Activated CD4-positive, alpha-beta memory T cell treated with anti-CD3 and anti-CD28 coated beads for 36 hours (primary cell): ENCODE measurements around the gene TUBA3D. TPM values are rescaled to one million over a fixed set of nuclear protein-coding genes. Genes with fewer than 3 reads are reported as not detected.
"Not testable (repeated sequence)": the region's sequence is repeated elsewhere in the genome, so short reads cannot be mapped to it uniquely, and the experiment has no call there.

Experiments used
- CTCF ChIA-PET: fragments of 350-600 bp; sonication (Branson Sonifier 250); formaldehyde crosslinking; loops from one replicate; lab custom pipeline; 2021; ENCODE audit warnings: antibody characterized with exemption, inconsistent platforms; lab: Charles Lee
- POLR2A ChIA-PET: fragments of 350-600 bp; sonication (Branson Sonifier 250); formaldehyde crosslinking; loops from one replicate; lab custom pipeline; 2021; ENCODE audit warnings: antibody characterized with exemption; lab: Charles Lee
- DNase-seq: peaks from one replicate; pipeline ENCODE4 v3.0.0-alpha.2; 2020
- H3K27ac Mint-ChIP-seq: one replicate; pipeline ENCODE4 v1.8.0; 2021; ENCODE audit warnings: mixed read lengths
- H3K27me3 Mint-ChIP-seq: one replicate; pipeline ENCODE4 v1.8.0; 2021; ENCODE audit warnings: mixed read lengths
- H3K36me3 Mint-ChIP-seq: one replicate; pipeline ENCODE4 v1.8.0; 2021; ENCODE audit warnings: mixed read lengths
- H3K4me1 Mint-ChIP-seq: one replicate; pipeline ENCODE4 v1.8.0; 2021; ENCODE audit warnings: low read depth, mixed read lengths
- H3K4me3 Mint-ChIP-seq: one replicate; pipeline ENCODE4 v1.8.0; 2021; ENCODE audit warnings: mild to moderate bottlenecking, mixed read lengths
- H3K9me3 Mint-ChIP-seq: one replicate; pipeline ENCODE4 v1.8.0; 2021; ENCODE audit warnings: mixed read lengths
- intact Hi-C: fragments of 100-400 bp; cut with micrococcal nuclease; formaldehyde crosslinking; loops from one replicate; pipeline ENCODE4 v1.15.1; 2023
- total RNA-seq, 2 experiments: library from RNA; stranded (reverse); gene quantifications; one replicate each; pipeline ENCODE4 v1.2.3, GENCODE V29; 2021

The TUBA3D gene
- total RNA-seq = not detected

DNA sequence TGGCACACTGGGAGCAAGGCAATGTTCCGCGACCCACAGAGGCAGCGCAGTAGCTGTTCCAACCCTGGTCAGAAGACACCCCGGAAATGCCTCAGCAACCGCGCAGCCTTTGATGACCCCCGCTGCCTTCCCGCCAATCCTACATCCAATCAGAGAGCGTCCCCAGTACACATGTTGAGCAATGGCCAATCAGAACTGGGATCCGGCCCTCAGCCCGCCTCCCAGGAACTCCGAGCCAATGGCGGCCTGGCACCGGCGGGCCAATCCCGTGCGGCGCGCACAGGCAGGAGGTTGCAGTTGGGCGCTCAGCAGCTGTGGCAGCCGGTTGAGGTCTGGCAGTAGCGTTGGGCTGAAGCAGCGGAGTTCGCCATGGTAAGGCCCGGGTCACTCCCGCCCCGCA lies at the start of gene TUBA3D:
TSS of gene TUBA3D (plus strand) at position 289 of the 400 bp plus-strand sequence. CDS start at position 370, 81 bp downstream.
- Mint-ChIP-seq H3K9me3 (no peaks in the 10 kb centered on the region), H3K4me1 (no peaks in the 10 kb centered on the region), H3K4me3 (no peak within 1 kb of the TSS), H3K27ac (no peak within 1 kb of the TSS), H3K36me3 (peaks cover 7% of the 10 kb centered on the region), H3K27me3 (no peaks in the 10 kb centered on the region)
- ChIA-PET POLR2A (no interaction called here), CTCF (no interaction called here)
- no peak for DNase-seq
- intact Hi-C loops = no loop called here

DNA sequence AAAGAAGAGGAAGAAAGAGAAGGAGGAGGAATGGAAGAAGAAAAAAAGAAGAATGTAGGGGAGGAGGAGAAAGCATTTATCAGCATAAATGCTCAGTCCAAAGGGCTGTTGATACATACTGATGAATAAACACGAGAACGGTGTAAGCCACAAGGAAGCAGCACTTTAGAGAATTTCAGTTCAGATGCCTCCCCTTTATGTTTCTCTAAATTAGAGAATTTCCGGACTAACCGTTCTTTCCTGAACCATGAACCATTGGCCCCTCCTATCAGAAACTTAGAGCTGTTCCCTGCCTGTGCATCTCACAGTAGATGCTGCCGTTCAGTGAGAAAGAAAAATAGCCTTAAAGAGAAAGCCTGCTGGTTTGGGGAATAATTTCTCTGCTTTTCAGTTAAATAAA lies 49.2 kb upstream of the TUBA3D start:
- intact Hi-C loops = loop anchor here (5.0 kb wide), 1 partner anchor 66 kb away; the partner anchor contains the start of gene MZT2A
- no peak overlapping the region for H3K4me3 Mint-ChIP-seq
- H3K27ac Mint-ChIP-seq = no peak overlapping the region
- H3K9me3 Mint-ChIP-seq = no peaks in the 10 kb centered on the region
- H3K4me1 Mint-ChIP-seq = peaks cover 9% of the 10 kb centered on the region
- ChIA-PET POLR2A (no interaction called here), CTCF (interaction anchor here (2.2 to 2.3 kb wide), 2 partner anchors 13 to 66 kb away, joined by 6 to 8 read pairs; no protein-coding TSS in a partner anchor)
- no peaks in the 10 kb centered on the region for H3K36me3 Mint-ChIP-seq
- peaks cover 61% of the 10 kb centered on the region for H3K27me3 Mint-ChIP-seq
- no peak for DNase-seq

DNA sequence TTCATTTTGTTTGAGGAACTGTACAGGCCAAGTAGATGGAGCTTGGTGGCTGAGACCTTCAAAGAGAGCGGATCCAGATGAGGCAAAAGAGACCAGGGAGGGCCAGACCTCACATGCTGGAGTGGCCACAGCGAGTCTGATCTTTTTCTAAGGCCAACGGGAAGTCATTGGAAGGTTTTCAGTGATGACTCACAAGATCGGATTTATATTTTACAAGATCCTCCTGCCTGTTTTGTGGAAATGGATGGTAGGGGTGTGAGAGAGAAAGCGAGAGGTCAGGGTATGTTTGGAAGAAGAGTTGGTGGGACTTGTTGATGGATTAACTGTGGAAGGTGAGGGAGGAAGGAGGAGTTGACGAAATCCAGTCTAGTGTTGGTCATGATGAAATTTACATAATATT lies 44.6 kb upstream of the TUBA3D start:
- ChIA-PET POLR2A (no interaction called here), CTCF (no interaction called here)
- no peak for DNase-seq
- H3K36me3 Mint-ChIP-seq = no peaks in the 10 kb centered on the region
- intact Hi-C loops = no loop called here
- H3K27ac Mint-ChIP-seq = no peak overlapping the region
- H3K4me3 Mint-ChIP-seq = no peak overlapping the region
- peaks cover 43% of the 10 kb centered on the region for H3K27me3 Mint-ChIP-seq
- peaks cover 3% of the 10 kb centered on the region for H3K4me1 Mint-ChIP-seq
- H3K9me3 Mint-ChIP-seq = no peaks in the 10 kb centered on the region

DNA sequence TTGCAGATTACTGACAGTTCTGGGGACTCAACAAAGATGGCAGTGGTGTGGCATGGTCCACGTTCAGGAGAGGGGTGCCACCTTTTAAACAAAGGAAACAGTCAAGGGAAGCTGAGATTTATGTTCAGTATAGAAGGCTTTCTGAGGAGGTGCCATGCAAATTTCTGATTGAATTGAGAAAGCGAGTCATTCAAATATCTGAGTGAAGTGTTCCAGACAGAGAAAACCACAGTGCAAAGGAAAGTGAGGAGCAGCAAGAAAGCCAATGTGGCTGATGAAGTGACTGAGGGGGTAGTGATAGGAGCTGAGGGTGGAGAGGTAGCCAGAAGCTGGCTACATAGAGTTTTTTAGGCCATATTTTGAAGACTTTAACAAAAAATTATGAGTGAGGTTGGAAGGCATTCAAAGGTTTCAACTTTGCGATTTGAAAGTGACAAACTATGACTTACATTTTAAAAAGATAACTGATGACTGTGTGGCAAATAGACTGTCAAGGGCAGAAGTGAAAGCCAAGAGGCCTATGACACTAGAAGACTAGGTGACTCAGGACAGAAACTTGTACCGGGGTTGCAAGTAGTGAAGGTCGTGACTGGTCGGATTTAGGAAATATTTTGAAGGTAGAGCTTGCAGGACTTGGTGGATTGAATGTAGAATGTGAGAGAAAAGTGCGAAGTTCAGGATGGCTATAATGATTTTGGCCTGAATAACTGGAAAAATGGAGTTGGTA lies 35.0 kb upstream of the TUBA3D start:
- POLR2A ChIA-PET, DNase-seq, H3K9me3 Mint-ChIP-seq, H3K36me3 Mint-ChIP-seq, H3K4me3 Mint-ChIP-seq, intact Hi-C loops, CTCF ChIA-PET: not testable (repeated sequence)
- Mint-ChIP-seq H3K27me3 (peaks cover 15% of the 10 kb centered on the region), H3K4me1 (peaks cover 10% of the 10 kb centered on the region), H3K27ac (peak overlapping the region; percentile 31)

DNA sequence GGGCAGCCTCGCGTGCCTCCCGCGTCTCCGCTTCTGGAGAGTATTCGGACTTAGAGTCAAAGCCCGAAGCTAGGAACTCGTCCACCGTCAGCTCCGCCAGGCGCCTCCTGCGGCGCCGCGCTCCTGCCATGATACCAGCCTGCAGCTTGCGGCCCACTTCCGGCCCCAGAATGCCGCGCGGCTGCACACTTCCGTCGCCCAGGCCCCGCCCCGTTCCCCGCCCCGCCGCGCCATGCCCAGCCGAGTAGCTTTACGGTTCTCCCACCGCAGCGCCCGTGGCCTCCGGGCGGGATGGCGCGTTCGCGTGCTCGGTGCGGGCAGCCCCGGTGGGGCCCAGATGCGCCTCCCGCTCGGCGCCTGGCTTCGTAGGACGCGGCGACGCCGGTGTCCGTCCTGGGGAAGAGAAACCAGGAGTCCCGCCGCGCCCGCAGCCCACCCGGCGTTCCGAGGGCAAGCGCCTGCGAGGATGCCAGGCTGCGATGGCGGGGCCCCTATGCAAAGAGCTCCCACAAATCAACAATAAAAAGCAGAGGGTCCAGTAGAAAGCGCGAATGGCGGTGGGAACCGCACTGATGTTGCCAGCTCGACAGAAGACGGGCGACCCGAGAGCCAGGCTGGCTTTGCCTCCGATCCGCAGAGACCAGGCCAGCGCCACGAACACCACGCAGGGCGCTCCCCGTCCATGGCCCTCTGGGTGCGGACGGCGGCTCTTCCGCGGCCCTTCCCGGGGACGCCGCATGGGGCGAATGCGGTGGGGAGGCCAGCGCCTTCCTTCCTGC lies 31.0 kb upstream of the TUBA3D start:
- DNase-seq, H3K4me3 Mint-ChIP-seq, H3K27ac Mint-ChIP-seq, CTCF ChIA-PET, H3K36me3 Mint-ChIP-seq, intact Hi-C loops, H3K9me3 Mint-ChIP-seq, POLR2A ChIA-PET: not testable (repeated sequence)
- Mint-ChIP-seq H3K4me1 (peaks cover 10% of the 10 kb centered on the region), H3K27me3 (peaks cover 22% of the 10 kb centered on the region)

DNA sequence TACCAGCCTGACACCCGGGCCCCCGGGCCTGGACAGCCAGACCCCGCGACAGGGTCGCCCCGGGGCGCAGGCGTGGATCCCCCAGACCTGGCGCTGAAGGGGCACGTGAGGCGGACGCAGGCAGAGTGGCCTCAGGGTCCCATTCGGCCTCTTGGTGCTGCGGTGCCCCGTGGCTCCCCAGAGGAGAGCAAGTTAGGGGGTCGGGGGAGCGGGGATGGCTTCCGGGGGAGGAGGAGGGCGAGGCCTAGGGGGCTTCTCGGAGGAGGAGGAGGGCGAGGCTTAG lies 30.5 kb upstream of the TUBA3D start:
- POLR2A ChIA-PET, CTCF ChIA-PET, H3K27ac Mint-ChIP-seq, H3K4me3 Mint-ChIP-seq, H3K9me3 Mint-ChIP-seq, H3K4me1 Mint-ChIP-seq, DNase-seq, H3K36me3 Mint-ChIP-seq, intact Hi-C loops: not testable (repeated sequence)
- H3K27me3 Mint-ChIP-seq = peaks cover 25% of the 10 kb centered on the region

DNA sequence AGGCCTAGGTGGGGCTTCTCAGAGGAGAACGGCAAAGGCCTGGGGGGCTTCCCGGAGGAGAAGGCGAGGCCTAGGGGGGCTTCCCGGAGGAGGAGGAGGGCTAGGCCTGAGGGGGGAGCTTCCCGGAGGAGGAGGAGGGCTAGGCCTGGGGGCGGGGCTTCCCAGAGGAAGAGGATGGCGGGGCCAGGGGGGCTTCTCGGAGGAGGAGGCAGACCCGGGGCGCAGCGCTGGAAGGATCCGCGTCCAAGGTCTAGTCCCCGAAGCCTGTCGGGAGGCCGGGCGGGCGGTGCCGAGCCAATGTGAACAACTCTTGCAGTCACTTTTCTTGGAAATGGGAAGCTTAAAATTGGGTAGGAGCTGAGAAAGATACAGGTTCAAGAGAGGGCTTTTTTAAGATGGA lies 30.0 kb upstream of the TUBA3D start:
- Mint-ChIP-seq H3K36me3 (no peaks in the 10 kb centered on the region), H3K9me3 (no peaks in the 10 kb centered on the region), H3K27me3 (peaks cover 23% of the 10 kb centered on the region), H3K4me3 (no peak overlapping the region), H3K4me1 (peaks cover 5% of the 10 kb centered on the region), H3K27ac (no peak overlapping the region)
- intact Hi-C loops = no loop called here
- ChIA-PET POLR2A (no interaction called here), CTCF (no interaction called here)
- no peak for DNase-seq

DNA sequence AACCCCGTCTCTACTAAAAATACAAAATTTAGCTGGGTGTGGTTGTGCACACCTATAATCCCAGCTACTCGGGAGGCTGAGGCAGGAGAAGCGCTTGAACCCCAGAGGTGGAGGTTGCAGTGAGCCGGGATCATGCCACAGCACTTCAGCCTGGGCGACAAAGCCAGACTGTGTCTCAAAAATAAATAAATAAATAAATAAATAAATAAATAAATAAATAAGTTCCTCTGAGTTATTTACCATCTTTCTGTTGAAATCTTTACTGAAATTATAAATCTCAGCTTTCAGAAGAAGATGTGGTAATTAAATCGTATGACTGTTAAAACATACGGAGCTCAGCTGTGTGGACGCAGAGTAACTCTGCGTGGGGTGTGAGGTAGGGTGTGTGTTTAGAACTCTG lies 27.9 kb upstream of the TUBA3D start:
- H3K27ac Mint-ChIP-seq, POLR2A ChIA-PET, DNase-seq, H3K9me3 Mint-ChIP-seq, CTCF ChIA-PET, H3K4me1 Mint-ChIP-seq, H3K4me3 Mint-ChIP-seq, intact Hi-C loops, H3K36me3 Mint-ChIP-seq: not testable (repeated sequence)
- peaks cover 27% of the 10 kb centered on the region for H3K27me3 Mint-ChIP-seq

DNA sequence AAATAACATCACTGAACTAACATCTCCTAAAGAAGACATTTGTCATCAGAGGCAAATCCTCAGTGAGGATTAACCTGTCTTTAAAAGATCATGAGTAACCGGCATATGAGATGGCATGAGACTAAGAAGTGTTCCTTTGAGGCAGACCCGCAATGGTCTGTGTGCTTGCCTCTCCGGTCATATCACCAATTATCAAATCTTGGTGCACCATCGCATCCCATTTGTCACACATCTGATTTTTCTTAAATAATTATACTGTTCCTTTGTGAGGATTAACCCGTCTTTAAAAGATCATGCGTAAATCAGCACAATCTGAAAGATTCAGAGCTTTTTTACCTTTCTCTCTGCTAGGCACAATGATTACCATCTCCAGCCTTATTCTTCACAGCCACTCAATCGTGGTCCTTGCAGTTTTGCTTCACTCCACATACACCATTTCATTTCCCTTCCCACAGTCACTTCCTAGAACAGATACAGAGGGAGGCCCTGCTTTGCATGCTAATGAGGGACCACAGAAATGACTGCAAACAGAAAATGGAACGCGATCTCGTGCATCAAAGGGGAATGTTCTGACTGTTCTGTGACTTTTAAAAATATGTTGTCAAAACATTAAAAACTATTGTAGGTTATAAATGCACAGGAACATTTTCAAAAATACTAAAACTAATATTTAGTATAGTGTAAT lies 24.5 kb upstream of the TUBA3D start:
- H3K4me1 Mint-ChIP-seq, H3K36me3 Mint-ChIP-seq, H3K27ac Mint-ChIP-seq, intact Hi-C loops, H3K9me3 Mint-ChIP-seq, POLR2A ChIA-PET, CTCF ChIA-PET, H3K4me3 Mint-ChIP-seq: not testable (repeated sequence)
- H3K27me3 Mint-ChIP-seq = peaks cover 33% of the 10 kb centered on the region
- peak; percentile 26 for DNase-seq

DNA sequence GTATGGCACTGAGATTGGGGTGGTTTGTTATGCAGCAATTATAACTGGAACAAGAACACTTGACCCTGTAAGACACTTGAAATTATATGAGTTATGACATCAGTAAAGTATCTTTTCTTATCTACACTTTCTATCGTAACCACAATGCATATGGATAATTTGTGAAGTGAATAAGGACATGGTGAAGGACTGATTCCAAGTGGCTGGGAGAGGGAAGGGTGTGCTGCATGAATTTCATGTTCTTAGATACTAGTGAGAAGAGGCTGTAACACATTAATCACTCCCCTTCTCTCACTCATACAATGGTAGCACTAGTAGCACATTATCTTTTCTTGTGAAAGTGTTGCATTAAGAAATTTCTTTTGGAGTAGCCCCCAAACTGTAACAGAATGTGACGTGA lies 21.0 kb upstream of the TUBA3D start:
- H3K4me1 Mint-ChIP-seq, H3K4me3 Mint-ChIP-seq, CTCF ChIA-PET, H3K27ac Mint-ChIP-seq, DNase-seq, intact Hi-C loops, H3K9me3 Mint-ChIP-seq, H3K36me3 Mint-ChIP-seq, POLR2A ChIA-PET: not testable (repeated sequence)
- H3K27me3 Mint-ChIP-seq = peaks cover 40% of the 10 kb centered on the region

DNA sequence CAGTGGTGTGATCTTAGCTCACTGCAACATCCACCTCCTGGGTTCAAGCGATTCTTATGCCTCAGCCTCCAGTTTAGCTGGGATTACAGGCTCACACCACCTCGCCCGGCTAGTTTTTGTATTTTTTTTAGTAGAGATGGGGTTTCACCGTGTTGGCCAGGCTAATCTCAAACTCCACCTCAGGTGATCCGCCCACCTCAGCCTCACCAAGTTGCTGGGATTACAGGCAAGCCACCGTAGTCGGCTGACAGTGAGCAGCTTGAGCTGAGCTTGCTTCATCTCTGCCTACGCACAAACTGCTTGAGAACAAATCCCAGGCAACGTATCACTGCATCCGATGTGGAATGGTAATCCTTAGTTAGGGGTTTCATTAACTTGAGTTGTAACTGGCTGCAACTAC lies 8.2 kb upstream of the TUBA3D start:
- H3K4me3 Mint-ChIP-seq, DNase-seq, H3K36me3 Mint-ChIP-seq, H3K27ac Mint-ChIP-seq, H3K27me3 Mint-ChIP-seq, POLR2A ChIA-PET, intact Hi-C loops, H3K9me3 Mint-ChIP-seq, H3K4me1 Mint-ChIP-seq: not testable (repeated sequence)
- CTCF ChIA-PET = interaction anchor here (1.4 kb wide), 1 partner anchor 24 kb away, joined by 3 read pairs; the partner anchor contains the start of gene MZT2A

DNA sequence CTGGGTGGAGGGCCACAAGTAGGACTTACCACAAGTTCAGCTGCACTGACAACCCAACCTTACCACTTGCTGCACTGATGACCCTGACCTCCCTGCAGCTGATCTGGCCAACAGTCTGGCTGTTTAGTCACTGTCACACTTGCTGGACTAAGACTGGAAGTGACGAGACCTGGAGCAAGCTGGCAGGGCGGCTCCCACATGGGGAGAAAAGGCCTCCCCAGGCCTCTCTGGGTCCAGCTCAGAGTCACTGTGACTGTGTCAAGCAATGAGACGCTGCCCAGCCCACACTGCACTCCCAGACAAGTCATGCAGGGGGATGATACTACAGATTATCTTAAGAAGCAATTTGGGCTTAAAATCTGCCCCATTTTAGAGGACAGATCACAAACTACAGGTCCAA lies 5.0 kb upstream of the TUBA3D start:
- intact Hi-C loops, DNase-seq, H3K4me1 Mint-ChIP-seq, H3K36me3 Mint-ChIP-seq, H3K4me3 Mint-ChIP-seq, H3K27me3 Mint-ChIP-seq, H3K9me3 Mint-ChIP-seq, H3K27ac Mint-ChIP-seq, POLR2A ChIA-PET, CTCF ChIA-PET: not testable (repeated sequence)
